COLO829 (cell line): ENCODE data around the gene LRRC4C.
A peak's percentile ranks its signal among the peaks of the same experiment; 100 is the strongest.

Experiments used
- DNase-seq: peaks from one replicate; pipeline ENCODE4 v3.0.0; 2012; ENCODE audit warnings: low spot score

The LRRC4C gene

DNA sequence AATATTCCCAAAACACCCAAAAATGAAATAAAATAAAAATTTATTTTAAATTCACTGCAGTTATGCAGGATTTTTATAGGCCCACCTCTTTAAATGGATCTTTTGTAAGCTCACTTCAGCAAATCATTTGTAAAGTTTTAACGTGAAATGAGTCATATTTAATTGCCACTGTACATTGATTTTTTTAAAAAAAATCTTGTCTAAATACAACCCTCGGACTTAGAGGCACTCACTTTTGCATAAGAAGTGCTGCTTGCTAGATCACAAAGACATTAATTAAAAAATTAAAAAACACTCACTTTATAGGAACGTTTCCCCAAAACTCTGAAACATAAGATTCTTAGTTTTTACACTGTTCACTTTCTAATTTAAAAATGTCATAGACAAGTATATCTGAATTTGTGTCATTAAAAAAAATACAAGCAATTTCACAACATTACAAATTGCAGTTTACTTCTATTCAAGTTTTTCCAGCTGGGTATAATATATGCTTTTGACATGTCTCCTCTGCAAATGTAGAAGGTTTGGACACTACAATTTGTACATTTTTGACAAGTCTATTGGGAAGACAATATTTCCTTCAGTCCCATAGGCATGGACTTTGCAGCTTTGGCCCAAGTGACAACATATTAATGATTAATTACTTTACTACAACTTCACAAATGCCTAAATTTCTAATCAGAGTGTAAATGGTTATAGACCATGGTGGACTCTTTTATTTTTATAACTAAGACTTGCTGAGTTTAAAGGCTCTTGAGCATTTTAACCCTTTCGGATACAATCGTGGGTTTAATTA is 1088.4 kb downstream of the LRRC4C start:
- peak; percentile 35 for DNase-seq

DNA sequence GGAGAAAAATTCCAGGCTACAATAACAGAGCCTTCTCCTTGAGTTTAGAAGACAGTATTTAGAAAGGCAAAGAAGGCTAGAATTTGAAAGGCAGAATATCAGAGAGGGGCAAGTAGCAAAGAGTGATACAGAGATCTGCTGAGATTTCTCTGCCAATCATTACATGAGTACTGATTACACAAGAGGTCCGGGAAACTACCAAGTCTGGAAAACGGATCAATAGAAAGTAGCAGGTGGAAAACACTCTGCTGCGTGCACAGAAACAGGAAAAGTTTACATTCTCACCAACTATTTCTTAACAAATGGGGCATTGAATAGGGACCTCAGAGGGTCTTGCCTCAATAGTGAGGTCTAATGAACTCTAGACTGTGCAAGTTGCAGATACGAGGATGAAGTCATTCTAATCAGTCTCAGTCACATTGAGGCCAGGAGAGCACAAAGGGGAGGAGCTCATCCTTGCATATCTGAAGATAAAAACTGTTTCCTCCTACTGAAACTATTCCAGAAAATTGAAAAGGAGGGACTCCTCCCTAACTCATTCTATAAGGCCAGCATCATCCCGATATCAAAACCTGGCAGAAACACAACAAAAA is 1099.2 kb downstream of the LRRC4C start:
- no peak for DNase-seq

DNA sequence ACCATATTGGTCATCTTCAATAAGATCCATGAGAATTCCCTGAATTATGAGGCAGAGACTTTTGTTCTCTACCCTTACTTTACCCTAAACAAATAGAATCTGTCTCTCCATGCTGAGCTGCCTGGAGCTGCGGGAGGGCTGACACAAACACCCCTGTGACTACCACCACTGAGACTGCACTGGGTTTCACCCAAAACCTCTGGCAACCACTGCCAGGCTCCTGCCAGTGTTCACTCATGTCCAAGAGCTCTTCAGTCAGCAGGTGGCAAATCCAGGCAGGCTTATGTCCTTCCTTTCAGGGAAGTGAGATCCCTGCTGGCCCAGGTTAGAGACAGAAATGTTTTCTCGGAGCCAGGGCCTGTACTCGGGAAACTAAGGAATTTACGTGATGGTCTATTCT is 1105.3 kb downstream of the LRRC4C start:
- no peak for DNase-seq

DNA sequence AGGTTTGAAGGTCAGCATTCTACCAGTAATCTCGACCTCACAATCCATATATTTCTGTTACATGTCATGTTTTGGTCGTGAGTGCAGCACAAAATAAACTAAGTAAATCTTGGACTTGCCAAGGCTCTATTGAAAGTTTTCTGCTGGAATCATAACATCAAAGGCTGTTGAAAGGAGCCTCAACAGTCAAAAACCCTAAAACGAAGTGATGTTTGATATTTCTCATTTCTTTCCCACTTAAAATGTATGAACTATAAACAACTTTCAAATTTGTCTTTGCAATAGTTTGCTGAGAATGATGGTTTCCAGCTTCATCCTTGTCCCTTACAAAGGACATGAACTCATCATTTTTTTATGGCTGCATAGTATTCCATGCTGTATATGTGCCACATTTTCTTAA is 1118.5 kb downstream of the LRRC4C start:
- no peak for DNase-seq

DNA sequence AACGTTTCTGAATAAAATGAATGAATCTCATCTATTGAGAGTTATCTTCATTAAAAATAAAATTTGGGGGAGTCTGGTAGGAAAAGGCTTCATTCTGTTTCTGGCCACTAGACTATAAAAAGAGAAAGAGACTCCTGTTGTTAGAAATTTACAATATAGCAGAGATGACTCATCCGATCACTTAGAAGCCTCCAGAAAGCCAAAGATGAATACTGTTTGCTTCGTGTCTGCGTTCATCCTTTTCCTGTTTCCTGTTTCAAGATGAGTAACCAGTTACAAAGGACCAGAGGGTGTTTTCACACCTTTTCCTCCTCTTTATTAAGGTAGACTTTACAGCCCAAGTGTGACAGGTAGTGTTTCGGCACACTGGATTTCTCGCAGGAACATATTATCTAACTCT is 1120.7 kb downstream of the LRRC4C start:
- peak; percentile 49 for DNase-seq

DNA sequence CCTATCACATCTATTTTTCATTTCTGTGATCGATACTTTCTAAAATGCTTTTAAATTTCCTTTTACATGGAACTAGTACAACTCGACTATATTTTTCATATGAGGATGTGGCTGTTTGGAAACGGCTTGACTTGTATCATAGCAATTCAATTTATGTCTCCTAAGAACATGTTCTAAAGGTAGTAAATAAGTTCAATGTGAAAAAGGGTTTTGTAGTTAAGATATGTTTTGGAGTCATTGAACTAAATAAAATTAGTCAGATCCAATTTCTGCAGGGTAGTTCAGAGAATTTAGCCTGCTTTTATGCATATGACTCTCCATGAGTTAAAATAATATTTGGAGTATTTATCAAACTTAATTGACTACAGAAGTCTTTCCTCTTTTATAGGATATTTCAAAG is 1121.4 kb downstream of the LRRC4C start:
- DNase-seq, result no peak

DNA sequence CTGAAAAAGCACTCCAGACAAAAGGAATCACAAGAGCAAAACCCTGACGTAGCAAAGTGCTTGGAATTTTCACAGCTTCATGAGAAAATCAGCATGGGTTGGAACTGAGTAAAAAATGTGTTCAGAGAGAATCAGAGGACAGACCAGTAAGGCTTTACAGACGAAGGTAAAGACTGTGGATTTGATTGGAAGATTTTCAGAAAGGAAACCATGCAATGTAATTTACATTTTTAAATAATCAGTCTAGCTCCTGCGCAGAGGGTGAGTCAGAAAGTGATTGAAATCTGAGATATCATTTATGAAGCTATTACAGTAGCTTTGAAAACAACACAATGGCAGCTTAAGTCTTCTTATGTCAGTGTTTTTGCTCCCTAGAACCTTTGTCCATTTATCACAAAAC is 1122.3 kb downstream of the LRRC4C start:
- peak; percentile 19 for DNase-seq

DNA sequence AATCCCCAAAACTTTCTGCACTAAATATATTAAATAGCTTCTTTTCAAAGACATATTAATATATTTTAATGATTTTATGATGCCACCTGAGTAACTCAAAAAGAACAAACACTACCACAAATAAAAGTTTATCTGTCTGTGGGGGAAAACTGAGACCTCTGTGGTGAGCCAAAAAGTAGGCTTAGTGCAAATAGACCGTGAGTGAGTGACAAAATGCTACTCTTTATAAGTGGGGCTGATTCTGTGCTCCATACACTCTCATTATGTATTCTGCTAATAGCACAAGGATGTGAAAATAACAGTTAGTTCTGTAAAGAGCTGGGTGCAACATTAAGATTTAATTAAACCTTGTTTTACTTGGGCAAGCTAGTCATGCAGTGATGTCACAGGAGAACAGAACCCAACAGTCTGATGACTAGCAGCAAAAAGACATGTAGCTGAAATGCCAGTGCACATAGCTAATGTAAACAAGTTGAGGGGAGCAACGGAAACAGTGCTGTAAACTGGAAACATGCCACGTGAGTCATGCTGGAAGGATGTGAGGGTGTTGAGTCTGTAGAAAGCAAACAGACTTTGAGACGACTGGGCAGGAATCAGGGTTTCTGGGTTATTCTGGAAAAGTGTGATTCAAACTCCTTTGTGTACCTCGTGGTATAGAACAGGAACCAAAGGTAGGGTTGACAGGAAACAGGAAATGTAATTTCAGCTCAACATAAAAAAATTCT is 1130.4 kb downstream of the LRRC4C start:
- peak; percentile 91 for DNase-seq

DNA sequence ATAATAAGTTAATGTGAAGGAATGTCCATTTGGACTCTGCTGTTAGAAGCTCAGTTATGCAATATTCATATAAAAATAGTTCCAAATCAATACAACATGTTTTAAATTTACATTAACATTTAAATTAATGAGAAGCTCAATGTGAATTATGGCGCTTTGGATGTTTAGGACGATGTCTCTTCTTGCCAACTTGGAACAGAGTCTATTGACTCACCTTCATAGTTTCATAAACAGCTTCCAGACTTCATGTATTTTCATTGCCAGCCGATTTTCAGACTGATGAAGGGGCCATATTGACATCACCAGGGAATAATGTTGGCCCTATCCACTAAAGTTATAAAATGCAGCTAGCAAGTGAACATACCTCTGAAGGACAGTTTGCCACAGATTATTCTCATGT is 1136.2 kb downstream of the LRRC4C start:
- DNase-seq, result no peak

DNA sequence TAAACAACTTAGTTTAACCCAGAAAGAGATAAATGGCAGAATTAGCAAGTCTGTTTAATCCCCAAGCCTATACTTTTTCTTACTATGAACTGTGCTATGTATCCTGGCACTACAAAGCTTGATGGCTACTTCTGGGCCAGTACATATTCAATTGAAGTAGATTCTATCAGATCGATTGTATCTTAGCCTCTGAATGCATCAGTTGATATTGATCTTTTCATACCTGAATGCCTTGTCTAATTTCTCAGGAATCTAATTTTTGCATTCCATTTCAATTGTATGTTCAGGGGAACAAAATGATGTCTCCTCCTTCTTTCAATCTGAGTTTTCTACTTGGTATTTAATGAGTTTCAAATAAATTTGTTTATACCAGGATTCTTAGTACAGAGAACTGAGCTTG is 1137.9 kb downstream of the LRRC4C start:
- DNase-seq, result no peak

DNA sequence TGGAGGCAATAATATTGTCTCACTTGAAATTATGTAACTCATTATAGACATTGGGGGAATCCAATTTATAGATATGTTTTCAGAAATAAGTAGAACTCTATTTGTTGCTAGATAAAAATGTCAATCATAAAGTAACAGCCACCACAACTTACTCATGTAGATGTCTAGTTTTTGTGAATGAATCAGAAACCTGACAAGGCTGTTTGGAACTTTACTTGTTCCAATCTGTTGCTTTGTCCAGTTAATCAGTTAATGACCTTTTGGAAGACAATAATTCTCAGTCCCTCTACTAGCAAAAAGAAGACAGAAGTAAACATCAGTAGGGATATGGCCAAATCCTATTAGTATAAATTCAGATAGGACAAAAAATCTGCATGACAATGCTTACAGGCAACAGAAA is 1143.3 kb downstream of the LRRC4C start:
- DNase-seq, result no peak

DNA sequence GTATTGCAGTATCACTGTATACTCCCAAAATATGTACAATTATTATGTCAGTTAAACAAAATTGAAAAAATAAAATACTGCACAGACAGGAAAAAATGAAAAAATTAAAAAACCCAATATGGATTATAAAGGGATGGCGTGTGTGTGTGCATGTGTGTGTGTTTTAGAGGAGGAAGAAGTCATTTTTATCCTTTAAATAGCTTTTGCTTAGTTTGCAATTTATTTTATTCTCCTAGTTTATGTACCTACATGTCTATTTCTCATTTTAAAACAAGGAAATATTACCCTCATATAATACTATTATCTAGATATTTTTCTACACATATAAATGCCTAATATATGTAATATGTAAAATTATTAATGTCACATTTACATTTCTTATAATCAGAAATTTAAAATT is 1144.3 kb downstream of the LRRC4C start:
- DNase-seq, result no peak

DNA sequence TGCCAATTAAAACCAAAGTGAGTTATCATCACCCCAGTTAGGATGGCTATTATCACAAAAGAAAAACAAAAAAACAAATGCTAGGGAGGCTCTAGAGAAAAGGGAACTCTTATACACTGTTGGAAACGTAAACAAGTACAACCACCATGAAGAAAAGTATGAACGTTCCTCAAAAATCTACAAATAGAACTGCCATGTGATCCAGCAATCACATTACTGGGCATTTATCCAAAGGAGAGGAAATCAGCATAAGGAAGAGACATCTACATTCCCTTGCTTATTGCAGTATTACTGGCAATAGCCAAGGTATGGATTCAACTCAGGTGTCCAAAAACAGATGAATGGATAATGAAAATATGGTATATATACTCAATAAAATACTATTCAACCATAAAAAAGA is 1145.1 kb downstream of the LRRC4C start:
- no peak for DNase-seq

DNA sequence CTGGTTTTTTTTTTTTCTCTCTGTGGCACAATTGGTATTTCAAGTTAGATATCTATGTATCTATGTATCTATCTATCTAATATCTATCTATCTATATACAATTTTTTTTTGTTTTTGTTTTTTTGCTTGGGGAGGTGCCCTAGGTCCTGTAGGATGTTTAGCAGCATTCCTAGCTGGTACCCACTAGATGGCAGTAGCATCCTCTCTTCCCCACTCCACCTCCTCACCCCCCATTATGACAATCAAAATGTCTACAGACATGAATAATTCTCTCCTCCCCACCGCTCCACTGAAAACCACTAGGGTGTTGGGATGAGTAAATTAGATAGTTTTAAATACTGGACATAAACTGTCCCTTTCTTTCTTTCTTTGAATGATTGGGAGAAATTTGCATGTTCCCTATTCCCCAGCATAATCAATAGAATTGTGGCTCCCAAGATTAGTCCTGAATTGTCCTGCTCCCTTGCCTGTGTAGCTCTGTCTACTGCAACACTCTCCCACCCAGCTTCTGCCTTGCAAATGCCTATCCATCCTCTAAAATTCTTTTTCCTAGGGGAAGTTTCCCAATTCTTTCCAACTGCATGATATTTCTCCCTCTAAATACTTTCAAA is 1152.4 kb downstream of the LRRC4C start:
- DNase-seq, result peak; percentile 61

DNA sequence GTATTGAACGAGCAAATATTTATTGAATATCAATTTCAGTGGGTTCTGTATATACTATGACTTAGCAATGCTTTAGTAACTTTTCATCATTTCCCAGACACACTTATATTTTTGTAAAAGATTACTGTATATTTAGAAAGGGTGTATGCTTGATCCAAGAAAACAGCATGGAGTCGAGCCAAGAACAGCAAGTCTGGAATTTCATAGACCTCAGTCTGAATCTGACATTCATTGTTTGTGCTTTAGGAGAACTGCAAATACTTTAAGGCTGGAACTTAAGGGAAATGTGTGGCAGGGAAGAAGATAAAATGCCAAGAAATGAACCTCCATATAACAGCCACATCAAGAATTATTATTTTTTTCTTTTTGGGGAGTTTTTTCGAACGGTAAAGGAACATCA is 1156.8 kb downstream of the LRRC4C start:
- no peak for DNase-seq

DNA sequence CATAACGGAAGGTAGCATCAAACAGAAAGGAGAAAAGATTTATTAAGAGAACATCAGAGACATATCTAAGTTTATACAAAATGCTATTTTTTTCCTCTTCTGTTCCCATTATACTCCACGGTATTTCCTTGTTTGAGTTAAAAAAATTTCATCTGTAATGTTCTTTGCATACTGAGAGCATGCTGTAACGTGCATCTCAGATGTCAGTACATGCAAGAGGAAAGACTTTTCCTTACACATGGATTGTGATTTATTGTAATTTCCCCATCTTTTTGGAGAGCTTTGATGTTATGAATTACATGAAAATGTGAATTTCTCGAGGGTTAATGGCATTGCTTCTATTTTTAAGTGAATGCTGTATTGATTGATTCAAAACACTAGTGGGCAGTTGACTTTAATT is 1164.0 kb downstream of the LRRC4C start:
- DNase-seq, result no peak

DNA sequence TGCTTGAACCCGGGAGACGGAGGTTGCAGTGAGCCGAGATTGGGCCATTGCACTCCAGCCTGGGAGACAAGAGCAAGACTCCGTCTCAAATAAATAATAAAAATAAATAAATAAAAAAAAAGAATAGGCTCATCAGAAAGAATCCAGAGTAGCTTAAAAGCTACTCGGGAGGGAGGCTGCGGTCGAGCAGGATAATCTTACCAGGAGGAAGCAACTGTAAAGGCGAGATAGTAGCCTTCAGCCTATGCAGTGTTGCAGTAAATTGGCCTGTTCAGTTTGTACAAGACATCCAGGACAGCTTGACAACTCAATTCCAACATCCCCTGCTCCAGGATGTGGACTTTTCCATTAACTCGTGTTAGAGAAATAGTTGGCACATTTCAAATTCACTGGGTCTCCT is 1164.7 kb downstream of the LRRC4C start:
- DNase-seq, result no peak

DNA sequence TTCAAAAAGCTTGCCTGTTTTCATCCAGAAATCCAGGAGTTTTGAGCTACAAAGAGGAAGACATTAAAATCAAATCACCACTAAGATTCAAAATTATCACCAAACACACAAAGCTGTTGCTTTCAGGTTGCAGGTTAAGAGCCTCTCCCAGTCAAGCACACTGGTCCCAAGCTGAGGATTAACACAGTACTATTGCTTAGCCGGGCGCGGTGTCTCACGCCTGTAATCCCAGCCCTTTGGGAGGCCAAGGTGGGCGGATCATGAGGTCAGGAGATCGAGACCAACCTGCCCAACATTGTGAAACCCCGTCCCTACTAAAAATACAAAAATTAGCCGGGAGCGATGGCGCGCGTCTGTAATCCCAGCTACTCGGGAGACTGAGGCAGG is 1165.1 kb downstream of the LRRC4C start:
- no peak for DNase-seq

DNA sequence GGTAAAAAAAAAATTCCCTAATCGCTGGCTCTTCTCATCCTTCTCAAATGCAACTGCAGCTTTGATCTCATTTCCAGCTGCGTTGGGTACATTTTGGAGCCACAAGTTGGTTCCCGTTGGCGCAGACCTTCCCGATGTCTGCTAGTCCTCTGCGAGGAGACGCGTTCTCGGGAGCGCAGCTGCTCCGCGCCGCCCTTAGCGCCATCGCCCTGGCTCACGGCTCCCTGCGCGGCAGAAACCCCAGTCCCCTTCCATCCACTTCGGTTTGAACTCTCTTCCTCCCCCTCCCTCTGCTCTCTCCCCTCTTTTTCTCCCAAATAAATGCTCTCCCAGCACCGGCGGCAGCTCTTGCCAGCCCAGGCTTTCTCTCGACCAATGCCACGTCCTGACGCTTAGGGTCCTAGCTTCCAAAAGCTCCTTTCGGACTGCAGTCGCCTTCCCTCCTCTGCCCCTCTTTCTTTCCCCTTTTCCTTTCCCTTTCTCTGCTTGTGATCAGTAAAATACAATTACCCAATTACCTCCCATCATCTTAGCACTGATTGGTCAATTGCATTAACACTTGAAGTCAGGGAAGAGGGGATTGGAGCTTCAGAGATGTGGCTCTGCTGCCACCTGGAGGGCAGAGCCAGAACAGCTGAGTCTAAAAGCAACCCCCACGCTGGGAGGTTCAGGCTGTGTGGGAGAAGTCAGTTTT is 1165.7 kb downstream of the LRRC4C start:
- DNase-seq, result peak; percentile 85

DNA sequence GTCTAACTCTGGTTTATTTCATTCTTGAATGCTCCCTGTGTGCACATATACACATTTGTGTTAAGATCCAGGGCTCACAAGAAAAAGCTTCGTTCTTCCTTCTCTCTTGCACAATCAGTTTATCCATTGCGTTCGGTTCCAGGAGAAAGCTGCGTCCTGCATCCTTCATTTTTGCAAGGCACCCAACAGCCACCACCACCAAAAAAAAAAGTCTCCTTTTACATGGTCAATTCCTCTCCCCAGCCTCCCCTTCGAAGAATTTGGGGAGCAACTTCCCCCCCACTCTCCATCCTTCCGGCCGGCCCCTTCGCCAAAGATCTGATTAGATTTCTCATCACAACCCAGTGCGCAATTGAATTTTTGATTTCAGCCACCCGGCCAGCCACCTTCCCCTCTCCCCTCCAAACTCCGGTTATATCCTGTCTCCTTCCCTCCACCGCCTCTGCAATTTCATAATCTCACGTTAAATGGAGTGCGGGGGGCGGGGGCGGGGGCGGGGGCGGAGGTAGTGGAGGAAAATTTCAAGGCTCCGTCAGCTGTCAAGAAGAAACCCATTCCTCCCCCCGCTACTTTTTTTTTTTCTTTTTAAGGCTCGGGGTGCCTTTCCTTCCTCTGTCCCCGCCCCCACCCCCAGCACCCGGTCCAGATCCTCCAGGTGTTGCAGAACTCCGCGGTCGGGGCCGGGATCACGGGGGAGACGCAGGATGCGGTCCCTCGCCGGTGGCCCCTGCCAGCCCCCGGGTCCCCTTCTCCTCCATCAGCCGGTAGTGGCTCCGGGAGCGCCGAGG is 1166.5 kb downstream of the LRRC4C start:
- no peak for DNase-seq

DNA sequence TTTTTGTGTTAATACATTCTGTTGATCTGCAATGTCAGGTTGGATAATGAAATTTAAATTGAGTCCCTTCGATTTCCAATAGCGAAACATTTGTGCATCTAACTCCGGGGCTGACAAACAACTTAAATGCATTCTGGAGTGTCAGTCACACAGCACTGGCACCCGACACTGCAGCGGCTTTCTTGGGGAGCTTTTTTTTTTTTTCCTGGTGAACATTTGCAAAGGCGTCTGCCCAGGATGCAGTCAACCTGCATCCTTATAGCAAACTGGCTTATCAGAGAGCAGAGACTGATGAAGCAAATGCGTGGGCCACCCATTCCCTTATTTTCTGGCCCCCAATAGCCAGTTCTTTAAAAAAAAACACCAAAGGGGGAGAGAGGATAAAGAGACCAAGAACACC is 1167.7 kb downstream of the LRRC4C start:
- no peak for DNase-seq

DNA sequence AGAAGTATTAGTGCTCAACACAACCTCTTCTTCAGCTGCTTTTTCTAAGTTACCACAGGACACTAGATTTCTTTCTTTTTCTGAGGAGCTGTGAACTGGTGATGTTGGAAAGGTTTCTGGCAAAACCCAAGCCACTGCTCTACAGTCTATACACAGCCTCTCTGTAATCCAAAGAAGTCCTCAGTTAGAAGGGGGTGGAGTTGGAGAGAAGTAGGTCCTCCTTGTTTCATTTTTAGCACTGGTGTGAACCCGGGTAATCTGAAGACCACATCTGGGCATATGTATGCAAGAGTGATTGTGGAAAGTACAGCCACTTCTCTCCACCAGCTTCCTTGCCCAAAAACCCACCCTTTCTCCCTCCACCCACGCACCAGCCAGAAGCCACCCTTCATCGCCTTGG is 1168.1 kb downstream of the LRRC4C start:
- DNase-seq, result no peak
